Measurements from ENCODE around the gene HLX. TPM values are rescaled to one million over a fixed set of nuclear protein-coding genes. Genes with fewer than 3 reads are reported as not detected.

The HLX gene
- total and polyA plus RNA-seq, 8 donors, result 0.43 to 38.5 (median 3.7) TPM

GRCh38 chr1:220884981-220885918 lies 6.0 kb downstream of the HLX start:
- no peak for TF ChIP-seq POLR2AphosphoS5 (IDR thresholded peaks at IDR 0.05)
- no peak for TF ChIP-seq EP300 (IDR thresholded peaks at IDR 0.05)
- no peak for TF ChIP-seq CTCF (IDR thresholded peaks at IDR 0.05)
- TF ChIP-seq POLR2A (IDR thresholded peaks at IDR 0.05), result no peak
- Histone ChIP-seq H3K27ac (no peak overlapping the region), H3K4me1 (peaks cover 5 to 51% (median 27%) of the 10 kb centered on the region in 4 donors), H3K9me3 (no peaks in the 10 kb centered on the region), H3K4me3 (no peak overlapping the region), H3K27me3 (peaks cover 19 to 100% (median 56%) of the 10 kb centered on the region in 3 donors), H3K36me3 (peaks cover 11 to 31% (median 29%) of the 10 kb centered on the region in 4 donors)
- intact Hi-C loops (cut with DNase I; ENCODE audit: low total_unique reads), result loop anchor here (10.0 kb wide), 1 partner anchor 550 kb away; no protein-coding TSS in a partner anchor
- WGBS, 5 donors, result 77 to 86% (median 81%) methylated on average over 19 of the region's 19 CpGs
- DNase-seq, result peak in 1 of 2 donors; percentile 1

- no peak for TF ChIP-seq CTCF (IDR thresholded peaks at IDR 0.05)
- no peak for TF ChIP-seq POLR2A (IDR thresholded peaks at IDR 0.05)
- TF ChIP-seq POLR2AphosphoS5 (IDR thresholded peaks at IDR 0.05), result no peak
- no peak for TF ChIP-seq EP300 (IDR thresholded peaks at IDR 0.05)
- intact Hi-C loops (cut with DNase I; ENCODE audit: low total_unique reads), result loop anchor here (10.0 kb wide), 1 partner anchor 549 kb away; no protein-coding TSS in a partner anchor
- no peak for DNase-seq
- Histone ChIP-seq H3K36me3 (peaks cover 11 to 31% (median 29%) of the 10 kb centered on the region in 4 donors), H3K9me3 (no peaks in the 10 kb centered on the region), H3K27ac (no peak overlapping the region), H3K4me3 (no peak overlapping the region), H3K27me3 (peaks cover 25 to 100% (median 56%) of the 10 kb centered on the region in 3 donors), H3K4me1 (peaks cover 5 to 44% (median 20%) of the 10 kb centered on the region in 4 donors)
- 67 to 87% (median 83%) methylated on average over 3 of the region's 3 CpGs for WGBS, 5 donors
Measured at GRCh38 chr1:220885971-220886370, 6.7 kb downstream of the HLX start.

GRCh38 chr1:220886470-220887201 lies 7.4 kb downstream of the HLX start:
- intact Hi-C loops (cut with DNase I; ENCODE audit: low total_unique reads), result loop anchor here (10.0 kb wide), 1 partner anchor 548 kb away; no protein-coding TSS in a partner anchor
- TF ChIP-seq EP300 (IDR thresholded peaks at IDR 0.05) (no peak), POLR2AphosphoS5 (IDR thresholded peaks at IDR 0.05) (no peak), CTCF (IDR thresholded peaks at IDR 0.05) (no peak), POLR2A (IDR thresholded peaks at IDR 0.05) (no peak)
- H3K9me3 ChIP-seq, result peaks cover 0 to 4% (median 0%) of the 10 kb centered on the region in 4 donors
- H3K4me3 ChIP-seq, result no peak overlapping the region
- no peak overlapping the region for H3K27ac ChIP-seq
- peaks cover 11 to 31% (median 29%) of the 10 kb centered on the region in 4 donors for H3K36me3 ChIP-seq
- DNase-seq, result no peak
- H3K27me3 ChIP-seq, result peaks cover 31 to 100% (median 56%) of the 10 kb centered on the region in 3 donors
- WGBS, 5 donors, result 50 to 83% (median 61%) methylated on average over 19 to 26 of the region's 26 CpGs
- H3K4me1 ChIP-seq, result peaks cover 5 to 37% (median 18%) of the 10 kb centered on the region in 4 donors

- WGBS, 5 donors, result 27 to 65% (median 34%) methylated on average over 3 to 11 of the region's 11 CpGs
- TF ChIP-seq POLR2AphosphoS5 (IDR thresholded peaks at IDR 0.05) (no peak), EP300 (IDR thresholded peaks at IDR 0.05) (no peak), POLR2A (IDR thresholded peaks at IDR 0.05) (no peak), CTCF (IDR thresholded peaks at IDR 0.05) (no peak)
- H3K4me3 ChIP-seq, result no peak overlapping the region
Measured at GRCh38 chr1:220887202-220887519, 7.9 kb downstream of the HLX start.

More at GRCh38 chr1:220887202-220887519, 7.9 kb downstream of the HLX start:
- intact Hi-C loops (cut with DNase I; ENCODE audit: low total_unique reads), result loop anchor here (10.0 kb wide), 1 partner anchor 548 kb away; no protein-coding TSS in a partner anchor
- H3K27me3 ChIP-seq, result peaks cover 36 to 100% (median 58%) of the 10 kb centered on the region in 3 donors
- peaks cover 11 to 31% (median 29%) of the 10 kb centered on the region in 4 donors for H3K36me3 ChIP-seq
- H3K4me1 ChIP-seq, result peaks cover 5 to 32% (median 19%) of the 10 kb centered on the region in 4 donors
- peaks cover 0 to 5% (median 0%) of the 10 kb centered on the region in 4 donors for H3K9me3 ChIP-seq
- no peak overlapping the region for H3K27ac ChIP-seq
- no peak for DNase-seq

All from stomach (tissue), 9 donors.